Lung (tissue), 12 donors: Measurements from ENCODE around the gene NCOR2. TPM values are rescaled to one million over a fixed set of nuclear protein-coding genes. Genes with fewer than 3 reads are reported as not detected.

Experiments
- ATAC-seq: fragments of 200-7000 bp; cut with Tn5 transposase; one replicate; pipeline ENCODE4 v1.9.1; 2020; ENCODE audit warnings: moderate number of reproducible peaks; ENCODE audit not compliant: insufficient read depth, low FRiP score
- DNase-seq, 3 donors: peaks; one replicate each; pipeline ENCODE4 v3.0.0-alpha.2; 2013 to 2017
- H3K27ac ChIP-seq, 2 donors: one replicate each; pipeline ENCODE4 v1.5.1; 2013; ENCODE audit warnings: mild to moderate bottlenecking in 2 of 2, moderate library complexity in 2 of 2, control low read depth in 1 of 2, inconsistent platforms in 1 of 2, low read depth in 1 of 2, low read length in 1 of 2
- H3K27me3 ChIP-seq, 3 donors: one replicate each; pipeline ENCODE4 v1.5.1; 2013; ENCODE audit warnings: low read length in 2 of 3; ENCODE audit not compliant: control insufficient read depth in 3 of 3, insufficient read depth in 3 of 3
- H3K36me3 ChIP-seq, 4 donors: one replicate each; pipeline ENCODE4 v1.5.1; 2013; ENCODE audit warnings: low read length in 4 of 4, mild to moderate bottlenecking in 1 of 4, moderate library complexity in 1 of 4; ENCODE audit not compliant: control insufficient read depth in 4 of 4, insufficient read depth in 4 of 4
- H3K4me1 ChIP-seq, 5 donors: one replicate each; pipeline ENCODE4 v1.5.1; 2013; ENCODE audit warnings: low read length in 5 of 5, mild to moderate bottlenecking in 2 of 5, moderate library complexity in 1 of 5; ENCODE audit not compliant: control insufficient read depth in 5 of 5, insufficient read depth in 5 of 5
- H3K4me3 ChIP-seq: one replicate; pipeline ENCODE4 v1.5.1; 2013; ENCODE audit warnings: mild to moderate bottlenecking, control low read depth, moderate library complexity
- H3K9ac ChIP-seq, 2 donors: one replicate each; pipeline ENCODE4 v1.5.1; 2013; ENCODE audit warnings: low read length in 2 of 2, control low read depth in 1 of 2; ENCODE audit not compliant: insufficient read depth in 1 of 2
- H3K9me3 ChIP-seq, 4 donors: one replicate each; pipeline ENCODE4 v1.5.1; 2013; ENCODE audit warnings: low read length in 3 of 4, mild to moderate bottlenecking in 1 of 4, moderate library complexity in 1 of 4; ENCODE audit not compliant: control insufficient read depth in 4 of 4, insufficient read depth in 3 of 4
- CTCF ChIP-seq: IDR thresholded peaks from 2 replicates; pipeline ENCODE4 v1.5.1; 2012; ENCODE audit warnings: mild to moderate bottlenecking; ENCODE audit errors: control extremely low read depth, extremely low read depth
- WGBS, 2 donors: extraction: QIAGEN DNeasy Blood & Tissue Kit; methylation state at CpG; one replicate each; pipeline ENCODE4 v1.1.7; 2013; 5-methylcytosine and 5-hydroxymethylcytosine counted together
- polyA plus RNA-seq, 2 donors: library from polyadenylated mRNA; stranded (reverse); fragments of 200-250 nt; gene quantifications; one replicate each; pipeline ENCODE4 v1.2.1, GENCODE V29; 2013
- total RNA-seq, 2 donors: library from RNA; depleted of rRNA in 1 of 2; stranded (reverse); fragments of >200 nt in 1 of 2; gene quantifications; one replicate each; pipeline ENCODE4 v1.2.1, GENCODE V29; 2014 to 2021
- donor health status: control.
- donor health status: control.
- donor health status: Bipolar disorder and iron deficiency.
- donor health status: healthy.
- donor health status: DM: yes; HTN: yes; CAD: no.

The NCOR2 gene
- total and polyA plus RNA-seq, 4 donors, result 81.4 to 361 (median 132) TPM

- no peak overlapping the region for H3K4me3 ChIP-seq
- H3K9ac ChIP-seq, result peak overlapping the region in 1 of 2 donors; percentile 4
- no peak for TF ChIP-seq CTCF
- 23 to 43% methylated on average over 11 of the region's 11 CpGs for WGBS, 2 donors
- no peaks in the 10 kb centered on the region for H3K36me3 ChIP-seq
- H3K4me1 ChIP-seq, result peaks cover 13 to 41% (median 39%) of the 10 kb centered on the region in 5 donors
- H3K27me3 ChIP-seq, result no peaks in the 10 kb centered on the region
- no peaks in the 10 kb centered on the region for H3K9me3 ChIP-seq
- no peak for ATAC-seq
- DNase-seq, result peak in 1 of 3 donors; percentile 39
- H3K27ac ChIP-seq, result peak overlapping the region in 1 of 2 donors; percentile 44
Observed at GRCh38 chr12:124550123-124551089, 17.0 kb downstream of the NCOR2 start.

DNA sequence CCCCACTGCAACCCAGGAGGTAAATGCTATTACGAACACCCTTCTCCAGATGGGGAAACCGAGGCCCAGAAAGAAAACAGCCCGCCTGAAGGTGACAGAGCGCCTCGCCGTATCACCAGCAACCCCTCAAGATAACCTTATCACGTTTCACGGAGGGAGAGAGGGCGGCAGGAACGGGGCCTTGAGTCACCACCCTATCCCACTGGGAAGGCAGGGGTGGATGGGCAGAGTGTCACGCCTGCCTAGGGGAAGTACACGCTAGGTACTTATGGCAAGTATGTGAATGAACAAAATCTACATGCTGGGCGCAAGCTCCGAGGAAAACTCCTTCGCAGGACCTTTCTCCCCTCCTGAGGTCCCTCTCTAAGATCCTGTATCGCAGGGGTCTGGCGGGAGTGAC is 17.8 kb downstream of the NCOR2 start:
- Histone ChIP-seq H3K4me1 (peaks cover 13 to 40% (median 33%) of the 10 kb centered on the region in 5 donors), H3K36me3 (no peaks in the 10 kb centered on the region), H3K4me3 (no peak overlapping the region), H3K27ac (peak overlapping the region in 1 of 2 donors; percentile 44), H3K27me3 (no peaks in the 10 kb centered on the region), H3K9ac (no peak overlapping the region), H3K9me3 (no peaks in the 10 kb centered on the region)
- no peak for TF ChIP-seq CTCF
- 72 to 78% methylated on average over 17 of the region's 17 CpGs for WGBS, 2 donors
- ATAC-seq, result no peak
- DNase-seq, result peak in 1 of 3 donors; percentile 22

DNA sequence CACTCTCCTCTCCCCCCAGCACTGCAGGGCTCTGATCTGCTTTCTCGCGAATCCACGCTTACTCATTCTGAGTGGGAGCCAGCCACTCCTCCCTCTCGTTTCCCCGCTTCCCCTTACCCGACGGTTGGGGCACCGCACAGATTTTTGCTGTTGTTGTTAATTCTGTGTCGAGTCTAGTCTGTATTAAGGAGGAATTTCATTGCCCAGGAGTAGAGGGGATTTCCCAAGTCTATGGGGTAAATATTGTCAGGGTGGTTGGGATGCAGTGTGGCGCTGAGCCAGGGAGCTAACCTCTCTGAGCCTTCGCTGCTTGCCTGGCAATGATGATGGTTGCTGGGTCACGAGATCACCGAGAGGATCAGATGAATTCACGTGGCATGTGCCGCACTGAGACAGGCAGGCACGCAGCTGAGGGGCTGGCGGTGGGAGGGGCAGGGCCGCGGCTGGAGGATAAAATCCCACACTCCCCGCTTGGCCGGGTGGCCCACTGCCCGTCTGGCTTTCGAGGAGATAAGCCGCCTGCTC is 18.5 kb downstream of the NCOR2 start:
- TF ChIP-seq CTCF, result no peak
- Histone ChIP-seq H3K36me3 (no peaks in the 10 kb centered on the region), H3K9me3 (no peaks in the 10 kb centered on the region), H3K9ac (peak overlapping the region in 1 of 2 donors; percentile 53), H3K27ac (peak overlapping the region in 1 of 2 donors; percentile 34), H3K27me3 (no peaks in the 10 kb centered on the region), H3K4me1 (peaks cover 13 to 44% (median 33%) of the 10 kb centered on the region in 5 donors), H3K4me3 (no peak overlapping the region)
- ATAC-seq (peak; percentile 30), DNase-seq (peak; percentile 28 to 58 (median 36))
- 30 to 54% methylated on average over 24 of the region's 24 CpGs for WGBS, 2 donors
